ENCODE measurements around the gene CINP. TPM values are rescaled to one million over a fixed set of nuclear protein-coding genes. Genes with fewer than 3 reads are reported as not detected.
"Not testable (repeated sequence)": the region's sequence is repeated elsewhere in the genome, so short reads cannot be mapped to it uniquely, and the experiment has no call there.

Gene CINP
- total and polyA plus RNA-seq, 4 donors: 31.5 to 47.3 (median 41.1) TPM

DNA sequence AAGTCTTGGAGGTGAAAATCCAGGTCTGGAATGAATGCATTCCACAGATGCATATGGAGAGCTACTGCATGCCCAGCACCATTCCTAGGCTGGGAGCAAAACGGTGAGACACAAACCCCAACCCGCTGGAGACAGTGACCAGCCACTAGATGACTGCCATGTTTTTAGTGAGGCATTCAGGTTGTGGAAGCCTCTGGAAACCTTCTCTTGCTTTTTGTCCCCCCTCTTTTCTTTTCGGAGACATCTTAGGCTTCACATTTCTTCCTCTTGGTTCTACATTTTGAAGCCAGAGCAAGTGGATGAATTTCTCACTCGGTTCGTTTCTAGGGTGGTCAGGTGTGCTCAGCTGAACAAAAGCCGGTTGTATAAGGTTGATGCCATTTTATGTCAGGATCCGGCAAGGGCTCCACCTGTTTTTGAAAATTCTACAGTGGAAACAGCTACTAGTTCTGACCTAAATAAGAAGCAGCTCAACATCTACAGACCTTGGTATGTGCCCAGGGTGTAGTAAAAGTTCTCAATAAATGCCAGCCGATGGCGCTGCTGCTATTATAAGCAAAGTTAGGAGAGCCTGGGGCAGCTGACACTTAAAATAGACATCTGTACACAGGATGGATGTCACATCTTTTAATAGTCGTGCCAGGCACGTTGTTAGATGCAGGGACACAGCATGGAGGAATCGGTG lies 45.0 kb downstream of the CINP start:
- peak in 2 of 6 donors; percentile 17 to 67 for DNase-seq (ENCODE audit: low read depth in 4 of 6, low spot score in 6 of 6)
- H3K4me1 ChIP-seq (ENCODE audit: control insufficient read depth, insufficient read depth, low read length): peaks cover 69% of the 10 kb centered on the region
- H3K4me3 ChIP-seq (ENCODE audit: low read depth, low read length): peak overlapping the region; percentile 77
- H3K9me3 ChIP-seq (ENCODE audit: control insufficient read depth, insufficient read depth, low read length): no peaks in the 10 kb centered on the region
- H3K36me3 ChIP-seq (ENCODE audit: control insufficient read depth, insufficient read depth, low read length): peaks cover 6% of the 10 kb centered on the region
- no peaks in the 10 kb centered on the region for H3K27me3 ChIP-seq (ENCODE audit: control insufficient read depth, insufficient read depth, low read length)
- peak overlapping the region; percentile 97 for H3K27ac ChIP-seq (ENCODE audit: low read depth, low read length)
- WGBS (ENCODE audit: insufficient coverage): 65% methylated on average over 8 of the region's 12 CpGs

GRCh38 chr14:102316743-102317563 lies 45.7 kb downstream of the CINP start:
- under 1% methylated on average over 46 of the region's 54 CpGs for WGBS (ENCODE audit: insufficient coverage)
- Histone ChIP-seq H3K36me3 (ENCODE audit: control insufficient read depth, insufficient read depth, low read length) (peaks cover 3% of the 10 kb centered on the region), H3K4me3 (ENCODE audit: low read depth, low read length) (peak overlapping the region; percentile 77), H3K9me3 (ENCODE audit: control insufficient read depth, insufficient read depth, low read length) (no peaks in the 10 kb centered on the region), H3K27me3 (ENCODE audit: control insufficient read depth, insufficient read depth, low read length) (no peaks in the 10 kb centered on the region), H3K27ac (ENCODE audit: low read depth, low read length) (peak overlapping the region; percentile 97), H3K4me1 (ENCODE audit: control insufficient read depth, insufficient read depth, low read length) (peaks cover 69% of the 10 kb centered on the region)
- peak in 4 of 6 donors; percentile 85 to 96 (median 91) for DNase-seq (ENCODE audit: low read depth in 4 of 6, low spot score in 6 of 6)

GRCh38 chr14:102316338-102316742 lies 46.4 kb downstream of the CINP start:
- DNase-seq (ENCODE audit: low read depth in 4 of 6, low spot score in 6 of 6): peak in 1 of 6 donors; percentile 92
- Histone ChIP-seq H3K27ac (ENCODE audit: low read depth, low read length) (peak overlapping the region; percentile 97), H3K4me3 (ENCODE audit: low read depth, low read length) (peak overlapping the region; percentile 77), H3K36me3 (ENCODE audit: control insufficient read depth, insufficient read depth, low read length) (peaks cover 3% of the 10 kb centered on the region), H3K4me1 (ENCODE audit: control insufficient read depth, insufficient read depth, low read length) (peaks cover 69% of the 10 kb centered on the region), H3K9me3 (ENCODE audit: control insufficient read depth, insufficient read depth, low read length) (no peaks in the 10 kb centered on the region), H3K27me3 (ENCODE audit: control insufficient read depth, insufficient read depth, low read length) (no peaks in the 10 kb centered on the region)
- WGBS (ENCODE audit: insufficient coverage): 0% methylated on average over 9 of the region's 10 CpGs

GRCh38 chr14:102315121-102315520 lies 47.6 kb downstream of the CINP start:
- no peak overlapping the region for H3K4me3 ChIP-seq (ENCODE audit: low read depth, low read length)
- WGBS (ENCODE audit: insufficient coverage): 100% methylated on average over 4 of the region's 6 CpGs
- peak overlapping the region; percentile 47 for H3K27ac ChIP-seq (ENCODE audit: low read depth, low read length)
- H3K36me3 ChIP-seq (ENCODE audit: control insufficient read depth, insufficient read depth, low read length): no peaks in the 10 kb centered on the region
- H3K9me3 ChIP-seq (ENCODE audit: control insufficient read depth, insufficient read depth, low read length): no peaks in the 10 kb centered on the region
- peaks cover 56% of the 10 kb centered on the region for H3K4me1 ChIP-seq (ENCODE audit: control insufficient read depth, insufficient read depth, low read length)
- no peaks in the 10 kb centered on the region for H3K27me3 ChIP-seq (ENCODE audit: control insufficient read depth, insufficient read depth, low read length)
- DNase-seq (ENCODE audit: low read depth in 4 of 6, low spot score in 6 of 6): peak in 1 of 6 donors; percentile 51

DNA sequence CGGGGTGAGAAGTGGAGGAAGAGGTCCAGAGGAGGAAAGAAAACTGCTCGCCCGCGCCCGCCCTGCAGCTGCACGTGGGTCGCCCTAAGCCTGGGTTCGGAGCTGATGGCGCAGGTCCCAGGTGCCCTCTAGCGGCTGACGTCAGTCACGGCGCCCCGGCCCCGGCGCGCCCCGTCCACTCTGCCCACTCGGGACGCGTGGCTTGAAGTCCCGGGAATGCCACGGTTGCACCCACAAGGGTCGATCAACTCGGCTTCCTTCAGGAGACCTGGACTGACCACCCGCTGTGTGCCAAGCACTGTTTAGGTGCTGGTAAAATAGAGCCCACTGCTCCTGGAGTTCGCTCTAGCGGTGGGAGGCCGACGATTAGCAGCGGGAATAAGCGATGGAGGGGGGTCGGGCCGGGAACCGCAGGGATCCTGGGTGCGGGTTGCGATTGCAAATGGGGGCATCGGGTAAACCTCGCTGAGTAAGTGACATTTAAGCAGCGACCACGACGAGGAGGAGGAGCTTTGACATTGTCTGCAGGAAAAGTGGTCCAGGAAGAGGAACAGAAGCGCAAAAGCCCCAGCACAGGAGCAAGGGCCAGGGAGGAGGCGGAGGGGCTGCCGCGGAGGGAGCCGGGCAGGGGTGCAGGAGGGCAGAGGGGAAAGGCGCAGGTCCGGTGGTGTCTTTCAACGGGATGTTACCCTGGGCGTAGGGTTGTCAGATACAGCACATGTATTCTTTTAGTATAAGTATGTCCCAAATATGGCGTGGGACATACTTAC lies 48.3 kb downstream of the CINP start:
- Histone ChIP-seq H3K9me3 (ENCODE audit: control insufficient read depth, insufficient read depth, low read length) (no peaks in the 10 kb centered on the region), H3K4me3 (ENCODE audit: low read depth, low read length) (peak overlapping the region; percentile 52), H3K27me3 (ENCODE audit: control insufficient read depth, insufficient read depth, low read length) (no peaks in the 10 kb centered on the region), H3K36me3 (ENCODE audit: control insufficient read depth, insufficient read depth, low read length) (no peaks in the 10 kb centered on the region), H3K4me1 (ENCODE audit: control insufficient read depth, insufficient read depth, low read length) (peaks cover 54% of the 10 kb centered on the region), H3K27ac (ENCODE audit: low read depth, low read length) (peak overlapping the region; percentile 22)
- peak in 2 of 6 donors; percentile 92 to 93 for DNase-seq (ENCODE audit: low read depth in 4 of 6, low spot score in 6 of 6)
- 2% methylated on average over 46 of the region's 52 CpGs for WGBS (ENCODE audit: insufficient coverage)

- H3K4me3 ChIP-seq (ENCODE audit: low read depth, low read length): peak within 1 kb of the TSS; percentile 88
- H3K36me3 ChIP-seq (ENCODE audit: control insufficient read depth, insufficient read depth, low read length): no peaks in the 10 kb centered on the region
- H3K9me3 ChIP-seq (ENCODE audit: control insufficient read depth, insufficient read depth, low read length): no peaks in the 10 kb centered on the region
- no peaks in the 10 kb centered on the region for H3K27me3 ChIP-seq (ENCODE audit: control insufficient read depth, insufficient read depth, low read length)
- no peaks in the 10 kb centered on the region for H3K4me1 ChIP-seq (ENCODE audit: control insufficient read depth, insufficient read depth, low read length)
- peak; percentile 94 to 99 (median 98) for DNase-seq (ENCODE audit: low read depth in 4 of 6, low spot score in 6 of 6)
- peak within 1 kb of the TSS; percentile 88 for H3K27ac ChIP-seq (ENCODE audit: low read depth, low read length)
- WGBS (ENCODE audit: insufficient coverage): 0% methylated on average over 46 of the region's 53 CpGs
These were observed 57.8 kb downstream of the CINP start, which contains the start of gene MOK for GRCh38 chr14:102304611-102305506. Gene MOK (minus strand): TSS chr14:102305164. CDS start chr14:102304968, 196 bp downstream.

DNA sequence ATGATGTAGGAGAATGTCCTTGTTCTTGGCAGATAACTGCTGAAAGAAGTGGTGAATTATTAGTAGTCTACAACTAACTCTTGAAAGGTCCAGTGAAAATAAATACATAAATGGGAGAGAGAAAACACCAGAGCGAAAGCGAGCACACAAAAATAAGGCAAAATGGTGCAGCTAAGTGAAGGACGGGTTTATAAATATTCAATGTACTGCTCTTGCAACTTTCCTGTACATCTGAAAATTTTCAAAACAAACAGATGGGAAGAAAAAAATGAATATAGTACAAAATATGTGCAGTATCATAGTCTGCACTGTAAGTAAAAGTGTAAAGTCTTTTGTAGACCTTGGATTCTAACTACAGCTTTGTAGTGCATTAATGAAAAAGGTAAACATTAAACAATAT lies 59.0 kb downstream of the CINP start:
- H3K27me3 ChIP-seq (ENCODE audit: control insufficient read depth, insufficient read depth, low read length): no peaks in the 10 kb centered on the region
- no peak overlapping the region for H3K27ac ChIP-seq (ENCODE audit: low read depth, low read length)
- peak in 1 of 6 donors; percentile 24 for DNase-seq (ENCODE audit: low read depth in 4 of 6, low spot score in 6 of 6)
- H3K36me3 ChIP-seq (ENCODE audit: control insufficient read depth, insufficient read depth, low read length): no peaks in the 10 kb centered on the region
- H3K4me3 ChIP-seq (ENCODE audit: low read depth, low read length): no peak overlapping the region
- WGBS (ENCODE audit: insufficient coverage): no CpG with 5 or more reads among the region's 3 CpGs
- H3K4me1 ChIP-seq (ENCODE audit: control insufficient read depth, insufficient read depth, low read length): no peaks in the 10 kb centered on the region
- H3K9me3 ChIP-seq (ENCODE audit: control insufficient read depth, insufficient read depth, low read length): no peaks in the 10 kb centered on the region

GRCh38 chr14:102298303-102299070 lies 64.2 kb downstream of the CINP start:
- not testable (repeated sequence) for DNase-seq (ENCODE audit: low read depth in 4 of 6, low spot score in 6 of 6); H3K4me1 ChIP-seq (ENCODE audit: control insufficient read depth, insufficient read depth, low read length); H3K36me3 ChIP-seq (ENCODE audit: control insufficient read depth, insufficient read depth, low read length); H3K4me3 ChIP-seq (ENCODE audit: low read depth, low read length); H3K27ac ChIP-seq (ENCODE audit: low read depth, low read length); H3K9me3 ChIP-seq (ENCODE audit: control insufficient read depth, insufficient read depth, low read length); H3K27me3 ChIP-seq (ENCODE audit: control insufficient read depth, insufficient read depth, low read length)
- WGBS (ENCODE audit: insufficient coverage): 89% methylated on average over 3 of the region's 12 CpGs

All from spinal cord (tissue), 10 donors.